B cell (primary cell): ENCODE data around the gene ECE1.

Source experiments
- EZH2 ChIP-seq: IDR thresholded peaks from 2 replicates; pipeline ENCODE4 v1.6.1; 2012; ENCODE audit warnings: borderline replicate concordance, low read depth, mild to moderate bottlenecking, moderate library complexity, low read length; ENCODE audit not compliant: insufficient read depth, poor library complexity, severe bottlenecking
- TF ChIP-seq, protein P1 (sequence below): fragments of 200-600 bp; IDR thresholded peaks from one replicate; pipeline ENCODE4 v1.8.0; 2022; ENCODE audit warnings: antibody characterized with exemption, mild to moderate bottlenecking

DNA sequence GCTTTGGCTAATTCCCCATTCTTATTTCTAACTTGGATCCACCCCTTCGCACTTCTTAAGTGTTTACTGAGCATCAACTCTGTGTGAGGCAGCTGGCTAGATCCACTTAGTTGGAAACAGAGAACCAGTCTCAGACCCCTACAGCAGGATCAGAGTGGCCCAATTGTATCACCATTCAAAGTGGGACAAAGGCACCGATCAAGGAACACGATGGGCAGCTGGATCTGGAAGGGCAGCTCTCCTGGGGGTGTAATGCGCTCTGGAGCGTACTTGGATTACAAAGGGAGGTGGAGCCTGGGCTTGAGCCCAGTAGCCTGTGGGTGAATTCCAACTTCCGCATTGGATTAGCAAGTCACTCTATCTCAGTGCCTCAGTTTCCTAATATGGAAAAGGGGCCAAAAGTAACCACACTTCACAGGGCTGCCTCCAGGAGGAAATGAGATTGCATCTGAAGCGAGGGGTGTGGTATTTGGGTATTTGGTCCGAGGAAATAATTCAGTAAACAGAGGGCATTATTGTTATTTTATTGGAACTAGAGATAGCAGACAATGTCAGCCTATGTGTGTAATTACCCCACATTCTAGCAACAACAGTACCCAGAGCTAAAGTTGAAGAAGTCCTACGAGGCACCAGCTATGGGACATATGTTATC lies 11.9 kb downstream of the ECE1 start:
- TF ChIP-seq, protein P1, sequence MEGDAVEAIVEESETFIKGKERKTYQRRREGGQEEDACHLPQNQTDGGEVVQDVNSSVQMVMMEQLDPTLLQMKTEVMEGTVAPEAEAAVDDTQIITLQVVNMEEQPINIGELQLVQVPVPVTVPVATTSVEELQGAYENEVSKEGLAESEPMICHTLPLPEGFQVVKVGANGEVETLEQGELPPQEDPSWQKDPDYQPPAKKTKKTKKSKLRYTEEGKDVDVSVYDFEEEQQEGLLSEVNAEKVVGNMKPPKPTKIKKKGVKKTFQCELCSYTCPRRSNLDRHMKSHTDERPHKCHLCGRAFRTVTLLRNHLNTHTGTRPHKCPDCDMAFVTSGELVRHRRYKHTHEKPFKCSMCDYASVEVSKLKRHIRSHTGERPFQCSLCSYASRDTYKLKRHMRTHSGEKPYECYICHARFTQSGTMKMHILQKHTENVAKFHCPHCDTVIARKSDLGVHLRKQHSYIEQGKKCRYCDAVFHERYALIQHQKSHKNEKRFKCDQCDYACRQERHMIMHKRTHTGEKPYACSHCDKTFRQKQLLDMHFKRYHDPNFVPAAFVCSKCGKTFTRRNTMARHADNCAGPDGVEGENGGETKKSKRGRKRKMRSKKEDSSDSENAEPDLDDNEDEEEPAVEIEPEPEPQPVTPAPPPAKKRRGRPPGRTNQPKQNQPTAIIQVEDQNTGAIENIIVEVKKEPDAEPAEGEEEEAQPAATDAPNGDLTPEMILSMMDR: no peak
- TF ChIP-seq EZH2: no peak
